ENCODE data around the gene UTP25.

UTP25 gene

DNA sequence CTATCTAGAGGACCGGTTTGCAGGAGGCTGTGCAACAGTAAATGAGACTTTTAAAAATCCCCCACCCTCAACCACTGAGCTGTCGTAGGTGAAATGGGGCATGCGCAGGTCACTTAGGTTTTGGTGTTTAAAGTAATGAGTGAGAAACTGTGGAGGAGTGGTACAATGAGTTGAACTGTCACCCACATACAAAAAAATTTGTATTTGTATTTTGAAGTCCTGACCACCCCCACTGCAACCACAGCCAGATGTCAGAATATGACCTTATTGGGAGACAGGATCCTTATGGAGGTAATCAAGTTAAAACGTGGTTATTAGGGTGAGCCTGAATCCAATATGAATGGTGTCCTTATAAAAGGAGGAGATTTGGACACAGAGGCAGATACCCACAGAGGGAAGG is 20.3 kb upstream of the UTP25 start:
- TF ChIP-seq, protein P1, sequence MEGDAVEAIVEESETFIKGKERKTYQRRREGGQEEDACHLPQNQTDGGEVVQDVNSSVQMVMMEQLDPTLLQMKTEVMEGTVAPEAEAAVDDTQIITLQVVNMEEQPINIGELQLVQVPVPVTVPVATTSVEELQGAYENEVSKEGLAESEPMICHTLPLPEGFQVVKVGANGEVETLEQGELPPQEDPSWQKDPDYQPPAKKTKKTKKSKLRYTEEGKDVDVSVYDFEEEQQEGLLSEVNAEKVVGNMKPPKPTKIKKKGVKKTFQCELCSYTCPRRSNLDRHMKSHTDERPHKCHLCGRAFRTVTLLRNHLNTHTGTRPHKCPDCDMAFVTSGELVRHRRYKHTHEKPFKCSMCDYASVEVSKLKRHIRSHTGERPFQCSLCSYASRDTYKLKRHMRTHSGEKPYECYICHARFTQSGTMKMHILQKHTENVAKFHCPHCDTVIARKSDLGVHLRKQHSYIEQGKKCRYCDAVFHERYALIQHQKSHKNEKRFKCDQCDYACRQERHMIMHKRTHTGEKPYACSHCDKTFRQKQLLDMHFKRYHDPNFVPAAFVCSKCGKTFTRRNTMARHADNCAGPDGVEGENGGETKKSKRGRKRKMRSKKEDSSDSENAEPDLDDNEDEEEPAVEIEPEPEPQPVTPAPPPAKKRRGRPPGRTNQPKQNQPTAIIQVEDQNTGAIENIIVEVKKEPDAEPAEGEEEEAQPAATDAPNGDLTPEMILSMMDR (conservative IDR thresholded peaks at IDR 0.05), result no peak
- peak overlapping the region; percentile 82 for H3K27ac ChIP-seq

DNA sequence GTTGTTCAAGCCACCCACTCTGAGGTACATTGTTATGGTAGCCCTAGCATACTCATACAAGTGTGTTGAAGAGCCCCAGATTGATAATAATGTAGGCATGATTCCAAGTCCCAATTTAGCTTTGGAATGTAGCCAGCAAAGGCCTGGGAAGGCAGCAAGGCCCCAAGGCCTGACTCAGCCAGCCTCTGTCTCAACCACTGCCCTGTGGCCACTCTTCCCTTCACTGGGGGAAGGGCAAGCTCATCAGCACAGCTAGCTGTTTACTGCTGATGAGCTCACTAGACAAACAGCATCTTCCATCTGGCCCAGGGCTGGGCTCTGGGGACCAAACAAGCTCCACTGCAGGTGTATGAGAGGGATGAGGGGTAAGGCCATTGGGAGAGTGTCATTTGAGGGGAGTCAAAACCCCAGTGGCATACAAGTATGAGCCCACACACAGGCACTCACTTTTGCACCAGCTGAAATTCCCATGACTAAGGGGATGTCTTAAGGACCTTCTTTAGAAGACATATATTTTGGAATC is 19.7 kb upstream of the UTP25 start:
- TF ChIP-seq, protein P1 (conservative IDR thresholded peaks at IDR 0.05), result no peak
- H3K27ac ChIP-seq, result no peak overlapping the region

DNA sequence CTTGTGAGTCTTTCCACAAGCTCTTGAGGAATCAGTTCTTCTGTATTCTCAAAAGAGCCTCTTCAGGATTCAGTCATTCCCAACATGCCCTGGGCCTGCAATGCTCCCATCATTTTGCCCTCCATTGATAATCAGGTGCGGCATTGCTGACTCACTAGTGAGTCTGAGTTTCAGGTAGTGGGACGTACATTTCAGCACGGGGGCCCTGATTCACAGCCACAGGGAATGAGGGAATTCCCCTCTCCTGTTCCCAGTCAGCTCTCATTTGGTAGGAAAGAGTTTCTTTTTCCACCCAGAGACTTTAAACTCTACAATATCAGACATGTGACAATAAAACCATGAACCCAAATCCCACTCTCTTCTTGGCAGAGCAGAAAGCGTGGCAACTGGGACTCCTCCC is 18.2 kb upstream of the UTP25 start:
- H3K27ac ChIP-seq, result no peak overlapping the region
- TF ChIP-seq, protein P1 (conservative IDR thresholded peaks at IDR 0.05), result no peak

DNA sequence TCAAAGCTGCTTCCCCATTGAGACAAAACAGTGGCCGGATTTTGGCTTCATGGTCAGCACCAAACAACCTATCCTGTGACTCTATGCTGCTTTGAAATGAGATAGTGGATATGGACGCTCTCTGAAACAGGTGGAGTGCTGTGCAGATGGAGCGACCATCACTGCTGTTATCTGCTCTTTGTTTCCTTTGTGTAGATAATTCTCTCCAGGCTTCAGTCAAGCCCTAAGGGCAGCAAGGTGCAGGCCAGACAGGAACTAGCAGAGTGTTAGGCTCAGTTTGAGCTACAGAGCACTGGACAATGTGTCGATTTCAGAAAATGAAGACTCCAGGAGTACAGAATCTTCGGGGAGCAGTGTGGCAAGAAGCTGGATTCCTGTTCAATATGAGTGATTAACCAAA is 17.0 kb upstream of the UTP25 start:
- no peak overlapping the region for H3K27ac ChIP-seq
- TF ChIP-seq, protein P1 (conservative IDR thresholded peaks at IDR 0.05), result no peak

DNA sequence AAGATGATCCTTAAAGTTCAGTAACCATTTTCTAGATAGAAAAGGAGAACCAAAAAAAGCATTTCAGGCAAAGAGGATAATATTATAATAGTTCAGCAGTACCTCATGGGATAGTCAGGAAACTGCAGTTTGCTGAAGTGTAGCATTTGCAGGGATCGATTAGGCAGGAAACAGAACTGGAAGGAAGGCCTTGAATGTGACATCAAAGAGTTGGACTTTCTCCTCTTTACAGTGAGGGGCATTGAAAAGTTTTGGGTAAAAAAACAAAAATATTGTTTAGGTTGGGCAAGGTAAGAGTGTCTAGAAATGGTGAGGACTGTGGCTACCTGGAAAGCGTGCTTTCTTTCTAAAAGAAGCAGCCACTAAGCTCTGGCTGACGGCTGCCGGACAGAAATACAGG is 13.9 kb upstream of the UTP25 start:
- TF ChIP-seq, protein P1 (conservative IDR thresholded peaks at IDR 0.05), result no peak

DNA sequence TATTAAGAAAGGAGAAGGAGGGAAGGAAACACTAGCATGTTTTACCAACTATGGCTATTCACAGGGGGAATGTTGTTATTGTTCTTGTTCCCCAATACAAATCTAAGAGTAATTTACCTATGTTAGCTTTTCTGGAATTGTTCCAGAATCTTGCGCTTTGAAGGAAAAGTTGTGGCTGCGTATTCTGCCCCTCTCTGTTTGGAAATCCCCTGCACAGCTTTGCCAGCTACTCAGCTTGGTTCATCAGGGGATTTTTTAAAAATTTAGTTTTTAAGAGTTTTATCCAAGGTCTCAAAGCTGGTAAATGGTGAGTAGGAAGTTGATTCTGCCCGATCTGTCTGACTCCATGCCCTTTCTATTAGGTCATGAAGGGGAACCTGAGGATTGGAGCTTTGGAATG is 12.3 kb upstream of the UTP25 start:
- H3K27ac ChIP-seq, result no peak overlapping the region
- TF ChIP-seq, protein P1 (conservative IDR thresholded peaks at IDR 0.05), result no peak

More for the DNA sequence above, 13.9 kb upstream of the UTP25 start:
- no peak overlapping the region for H3K27ac ChIP-seq

DNA sequence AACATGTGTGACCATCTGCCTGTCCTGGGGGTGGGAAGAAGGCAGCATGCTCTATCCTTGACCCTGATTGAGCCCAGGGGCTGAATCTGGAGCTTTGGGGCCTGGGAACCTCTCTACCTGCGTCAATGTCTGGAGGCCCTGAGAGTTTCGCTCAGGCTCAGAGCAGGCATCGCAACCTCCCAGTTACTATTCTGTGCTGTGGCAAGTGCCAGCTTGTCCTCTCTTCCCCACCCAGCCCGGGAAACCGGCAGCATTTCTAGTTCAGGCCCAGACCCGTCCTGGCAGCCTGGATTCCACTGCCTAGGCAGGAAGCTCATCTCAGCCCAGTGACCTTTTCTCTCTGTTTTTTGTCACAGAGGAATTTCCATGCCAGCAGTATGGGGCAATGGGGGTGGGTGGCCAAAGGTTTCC is 11.8 kb upstream of the UTP25 start:
- no peak overlapping the region for H3K27ac ChIP-seq
- TF ChIP-seq, protein P1 (conservative IDR thresholded peaks at IDR 0.05), result no peak

Data from VCaP (cell line).